DOHH2 (cell line): ENCODE measurements around the gene WDR62.

Experiments used
- CTCF ChIP-seq: fragments of 200-600 bp; sonication (generic); IDR thresholded peaks from one replicate; pipeline ENCODE4 v1.5.1; 2014; ENCODE audit warnings: antibody characterized with exemption, mild to moderate bottlenecking, low read depth, low read length; ENCODE audit not compliant: poor library complexity, severe bottlenecking
- EZH2phosphoT487 ChIP-seq: fragments of 200-600 bp; sonication (generic); IDR thresholded peaks from 2 replicates; pipeline ENCODE4 v1.6.1; 2017; ENCODE audit warnings: borderline replicate concordance, mild to moderate bottlenecking, antibody characterized with exemption, low read length, moderate library complexity, mixed read lengths

GRCh38 chr19:36008336-36008978, 46.2 kb upstream of the WDR62 start, which contains the start of gene SYNE4:
- TF ChIP-seq CTCF (no peak), EZH2phosphoT487 (no peak)
